22Rv1 (cell line): ENCODE data around the gene PIM2.

Experiments
- H3K27ac ChIP-seq: fragments of 450-650 bp; 2 replicates; pipeline ENCODE4 v1.5.1; 2017
- CTCF ChIP-seq: fragments of 450-650 bp; IDR thresholded peaks from 2 replicates; pipeline ENCODE4 v1.5.1; 2017; ENCODE audit warnings: mild to moderate bottlenecking
- ZFX ChIP-seq: fragments of 450-650 bp; IDR thresholded peaks from 2 replicates; pipeline ENCODE4 v1.6.1; 2017; ENCODE audit warnings: antibody characterized with exemption, borderline replicate concordance

PIM2 gene

GRCh38 chrX:48940404-48940955, 21.7 kb upstream of the PIM2 start:
- no peak overlapping the region for H3K27ac ChIP-seq
- TF ChIP-seq ZFX (no peak), CTCF (no peak)

- no peak overlapping the region for H3K27ac ChIP-seq
- TF ChIP-seq CTCF = no peak
- TF ChIP-seq ZFX = no peak
These were observed 20.9 kb upstream of the PIM2 start for GRCh38 chrX:48939524-48940228.

- H3K27ac ChIP-seq = no peak overlapping the region
- no peak for TF ChIP-seq ZFX
- TF ChIP-seq CTCF = no peak
These were observed 20.0 kb upstream of the PIM2 start for GRCh38 chrX:48938721-48939425.

GRCh38 chrX:48937054-48937907, 18.5 kb upstream of the PIM2 start:
- no peak overlapping the region for H3K27ac ChIP-seq
- TF ChIP-seq CTCF (no peak), ZFX (no peak)

- TF ChIP-seq ZFX (no peak), CTCF (no peak)
- no peak overlapping the region for H3K27ac ChIP-seq
These were observed 17.7 kb upstream of the PIM2 start for GRCh38 chrX:48936429-48937053.

GRCh38 chrX:48935301-48935670, 16.5 kb upstream of the PIM2 start:
- no peak for TF ChIP-seq CTCF
- no peak for TF ChIP-seq ZFX
- H3K27ac ChIP-seq = no peak overlapping the region
